Hepatocyte (in vitro differentiated cells): ENCODE measurements around the gene ZMIZ1. TPM values are rescaled to one million over a fixed set of nuclear protein-coding genes. Genes with fewer than 3 reads are reported as not detected.

Experiments
- DNase-seq: peaks from one replicate; pipeline ENCODE4 v3.0.0-alpha.2; 2016; ENCODE audit warnings: low spot score
- H2AFZ ChIP-seq: fragments of 200-600 bp; sonication (generic); 2 replicates; pipeline ENCODE4 v1.6.0; 2016; ENCODE audit warnings: antibody characterized with exemption, mild to moderate bottlenecking
- H3K27ac ChIP-seq: fragments of 200-600 bp; sonication (generic); 2 replicates; pipeline ENCODE4 v1.5.1; 2016; ENCODE audit warnings: mild to moderate bottlenecking
- H3K27me3 ChIP-seq: fragments of 200-600 bp; sonication (generic); 2 replicates; pipeline ENCODE4 v1.6.1; 2016
- H3K36me3 ChIP-seq: fragments of 200-600 bp; sonication (generic); replicated peaks from 2 replicates; pipeline ENCODE4 v1.5.1; 2016; ENCODE audit warnings: low read depth; ENCODE audit not compliant: insufficient read depth
- H3K4me1 ChIP-seq: fragments of 200-600 bp; sonication (generic); 2 replicates; pipeline ENCODE4 v1.5.1; 2016; ENCODE audit warnings: mild to moderate bottlenecking, moderate library complexity; ENCODE audit not compliant: insufficient read depth
- H3K4me2 ChIP-seq: fragments of 200-600 bp; sonication (generic); 2 replicates; pipeline ENCODE4 v1.6.0; 2016
- H3K4me3 ChIP-seq: fragments of 200-600 bp; sonication (generic); 2 replicates; pipeline ENCODE4 v1.5.1; 2016; ENCODE audit warnings: mild to moderate bottlenecking
- H3K79me2 ChIP-seq: fragments of 200-600 bp; sonication (generic); 2 replicates; pipeline ENCODE4 v1.6.0; 2017; ENCODE audit warnings: mild to moderate bottlenecking
- H3K9me2 ChIP-seq: fragments of 200-600 bp; sonication (generic); replicated peaks from 2 replicates; pipeline ENCODE4 v1.6.0; 2017; ENCODE audit warnings: mild to moderate bottlenecking; ENCODE audit not compliant: insufficient read depth
- H3K9me3 ChIP-seq: fragments of 200-600 bp; sonication (generic); 2 replicates; pipeline ENCODE4 v1.5.1; 2016; ENCODE audit warnings: low read depth, mild to moderate bottlenecking
- H4K20me1 ChIP-seq: fragments of 200-600 bp; sonication (generic); 2 replicates; pipeline ENCODE4 v1.6.0; 2016; ENCODE audit warnings: mild to moderate bottlenecking; ENCODE audit not compliant: insufficient read depth, poor library complexity, severe bottlenecking
- EZH2 ChIP-seq: fragments of 200-600 bp; sonication (generic); IDR thresholded peaks from 2 replicates; pipeline ENCODE4 v1.6.1; 2016; ENCODE audit warnings: antibody characterized with exemption, mild to moderate bottlenecking, borderline replicate concordance
- EZH2phosphoT487 ChIP-seq: fragments of 200-600 bp; sonication (generic); IDR thresholded peaks from one replicate; pipeline ENCODE4 v1.6.1; 2018; ENCODE audit warnings: antibody characterized with exemption, mild to moderate bottlenecking, low read depth, moderate library complexity; ENCODE audit not compliant: unreplicated experiment, severe bottlenecking
- WGBS: methylation state at CpG from one replicate; pipeline ENCODE4 v1.1.6; 2016; ENCODE audit warnings: low lambda C conversion rate; ENCODE audit errors: missing lambda C conversion rate; 5-methylcytosine and 5-hydroxymethylcytosine counted together
- polyA plus RNA-seq: library from polyadenylated mRNA; unstranded; fragments of >200 nt; fragmentation: Nextera tagmentation; extraction: Ambion mirVana; gene quantifications from 2 replicates; pipeline ENCODE4 v1.2.1, GENCODE V29; 2016
- total RNA-seq: library from RNA; depleted of rRNA; stranded (reverse); fragments of >200 nt; gene quantifications from 2 replicates; pipeline ENCODE4 v1.2.3, GENCODE V29; 2014
- TF ChIP-seq, protein P1 (sequence below): fragments of 200-600 bp; sonication (generic); IDR thresholded peaks from 2 replicates; pipeline ENCODE4 v1.5.1; 2016; ENCODE audit warnings: antibody characterized with exemption, mild to moderate bottlenecking; ENCODE audit not compliant: poor library complexity

ZMIZ1 gene
- total and polyA plus RNA-seq, 2 experiments from 2014 or later = 30.9 to 32.4 TPM

DNA sequence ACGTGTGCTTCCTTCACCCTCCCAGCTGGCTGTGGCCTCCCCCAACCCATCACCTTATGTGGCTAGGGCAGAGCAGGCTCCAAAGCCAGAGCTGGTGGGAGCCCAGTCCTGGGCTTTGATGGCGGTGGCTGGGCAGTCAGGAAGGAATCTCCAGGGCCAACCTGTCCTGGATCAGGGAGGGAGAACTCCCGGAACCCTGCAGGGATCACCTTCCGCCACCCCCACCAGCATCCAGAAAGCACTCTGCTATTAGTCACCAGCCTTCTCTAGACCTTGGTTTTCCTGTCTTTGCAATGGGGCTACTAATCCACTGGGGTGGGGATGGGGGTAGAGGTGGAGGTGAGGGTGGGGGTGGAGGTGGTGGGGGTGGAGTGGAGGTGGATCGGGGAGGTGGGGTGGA, 139.0 kb downstream of the ZMIZ1 start:
- H3K4me3 ChIP-seq = no peak overlapping the region
- no peak for DNase-seq
- no peaks in the 10 kb centered on the region for H3K9me3 ChIP-seq
- no peak overlapping the region for H3K27ac ChIP-seq
- WGBS = 91% methylated on average over 4 of the region's 5 CpGs
- no peaks in the 10 kb centered on the region for H3K27me3 ChIP-seq
- TF ChIP-seq EZH2 (no peak), EZH2phosphoT487 (no peak)
- TF ChIP-seq, protein P1, sequence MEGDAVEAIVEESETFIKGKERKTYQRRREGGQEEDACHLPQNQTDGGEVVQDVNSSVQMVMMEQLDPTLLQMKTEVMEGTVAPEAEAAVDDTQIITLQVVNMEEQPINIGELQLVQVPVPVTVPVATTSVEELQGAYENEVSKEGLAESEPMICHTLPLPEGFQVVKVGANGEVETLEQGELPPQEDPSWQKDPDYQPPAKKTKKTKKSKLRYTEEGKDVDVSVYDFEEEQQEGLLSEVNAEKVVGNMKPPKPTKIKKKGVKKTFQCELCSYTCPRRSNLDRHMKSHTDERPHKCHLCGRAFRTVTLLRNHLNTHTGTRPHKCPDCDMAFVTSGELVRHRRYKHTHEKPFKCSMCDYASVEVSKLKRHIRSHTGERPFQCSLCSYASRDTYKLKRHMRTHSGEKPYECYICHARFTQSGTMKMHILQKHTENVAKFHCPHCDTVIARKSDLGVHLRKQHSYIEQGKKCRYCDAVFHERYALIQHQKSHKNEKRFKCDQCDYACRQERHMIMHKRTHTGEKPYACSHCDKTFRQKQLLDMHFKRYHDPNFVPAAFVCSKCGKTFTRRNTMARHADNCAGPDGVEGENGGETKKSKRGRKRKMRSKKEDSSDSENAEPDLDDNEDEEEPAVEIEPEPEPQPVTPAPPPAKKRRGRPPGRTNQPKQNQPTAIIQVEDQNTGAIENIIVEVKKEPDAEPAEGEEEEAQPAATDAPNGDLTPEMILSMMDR = no peak
- peaks cover 1% of the 10 kb centered on the region for H3K79me2 ChIP-seq
- H3K4me1 ChIP-seq = no peaks in the 10 kb centered on the region
- H3K9me2 ChIP-seq = no peaks in the 10 kb centered on the region
- H3K36me3 ChIP-seq = no peaks in the 10 kb centered on the region
- no peak overlapping the region for H2AFZ ChIP-seq
- no peak overlapping the region for H3K4me2 ChIP-seq
- H4K20me1 ChIP-seq = peaks cover 6% of the 10 kb centered on the region

DNA sequence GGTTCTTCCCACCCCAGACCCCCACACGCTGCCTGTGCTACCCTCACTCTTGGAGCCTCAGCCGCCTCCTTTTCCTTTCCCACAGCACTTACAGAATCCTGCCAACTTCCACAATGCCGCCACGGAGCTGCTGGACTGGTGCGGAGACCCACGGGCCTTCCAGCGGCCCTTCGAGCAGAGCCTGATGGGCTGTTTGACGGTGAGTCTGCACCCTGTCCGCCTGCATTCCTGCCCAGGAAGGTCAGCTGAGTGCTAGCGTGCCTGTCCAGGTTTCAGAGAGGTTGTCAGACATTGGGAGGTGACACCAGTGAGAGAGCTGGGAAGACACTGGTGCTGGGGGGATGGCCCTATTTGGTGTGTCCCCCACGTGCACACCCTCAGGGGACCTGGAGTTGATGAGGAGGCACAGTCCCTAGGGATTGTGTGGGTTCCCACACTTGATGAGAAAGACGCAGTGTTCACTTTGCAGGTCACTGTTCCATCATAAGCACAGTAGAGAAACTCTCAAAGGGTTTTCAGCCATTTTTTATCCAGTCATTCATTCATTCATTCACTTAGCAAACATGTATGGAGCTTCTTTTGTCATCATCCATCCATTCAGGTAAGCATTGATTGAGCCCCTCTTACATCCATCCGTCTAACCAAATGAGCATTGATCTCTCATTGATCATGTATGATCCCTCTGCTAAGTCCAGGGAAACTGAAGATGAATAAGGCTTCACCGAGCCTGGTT, 139.7 kb downstream of the ZMIZ1 start:
- H3K4me1 ChIP-seq = no peaks in the 10 kb centered on the region
- no peak overlapping the region for H3K4me3 ChIP-seq
- no peak overlapping the region for H3K4me2 ChIP-seq
- WGBS = 86% methylated on average over 15 of the region's 15 CpGs
- H3K9me3 ChIP-seq = no peaks in the 10 kb centered on the region
- H3K79me2 ChIP-seq = no peaks in the 10 kb centered on the region
- no peak for DNase-seq
- H3K27ac ChIP-seq = no peak overlapping the region
- H3K9me2 ChIP-seq = no peaks in the 10 kb centered on the region
- no peaks in the 10 kb centered on the region for H3K27me3 ChIP-seq
- H2AFZ ChIP-seq = no peak overlapping the region
- peaks cover 4% of the 10 kb centered on the region for H4K20me1 ChIP-seq
- TF ChIP-seq EZH2phosphoT487 (no peak), EZH2 (no peak)
- TF ChIP-seq, protein P1 = no peak
- no peaks in the 10 kb centered on the region for H3K36me3 ChIP-seq

DNA sequence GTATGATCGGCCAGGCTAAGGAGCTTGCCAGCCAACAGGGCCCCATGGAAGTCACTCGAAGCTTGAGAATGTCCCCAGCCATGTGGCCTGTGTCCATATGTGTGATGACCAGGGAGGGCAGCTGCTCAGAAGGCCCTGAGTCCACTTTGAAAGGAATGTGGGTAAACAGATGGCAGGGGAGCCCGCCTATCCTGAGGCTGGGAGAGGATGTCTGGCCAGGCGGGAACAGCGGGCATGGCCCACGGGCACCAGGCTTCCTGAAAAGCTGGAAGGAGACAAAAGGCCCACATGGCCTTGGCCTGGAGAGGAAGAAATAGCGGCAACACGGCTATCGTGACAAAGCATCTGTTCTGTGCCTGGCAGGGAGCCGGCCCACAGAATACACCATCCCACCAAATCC, 140.6 kb downstream of the ZMIZ1 start:
- H3K36me3 ChIP-seq = no peaks in the 10 kb centered on the region
- H3K4me2 ChIP-seq = no peak overlapping the region
- no peak overlapping the region for H3K4me3 ChIP-seq
- 96% methylated on average over 10 of the region's 10 CpGs for WGBS
- no peaks in the 10 kb centered on the region for H3K9me3 ChIP-seq
- no peak for DNase-seq
- no peak overlapping the region for H2AFZ ChIP-seq
- H3K9me2 ChIP-seq = no peaks in the 10 kb centered on the region
- TF ChIP-seq EZH2phosphoT487 (no peak), EZH2 (no peak)
- TF ChIP-seq, protein P1 = no peak
- no peaks in the 10 kb centered on the region for H3K79me2 ChIP-seq
- no peaks in the 10 kb centered on the region for H3K27me3 ChIP-seq
- H3K27ac ChIP-seq = no peak overlapping the region
- no peaks in the 10 kb centered on the region for H4K20me1 ChIP-seq
- H3K4me1 ChIP-seq = no peaks in the 10 kb centered on the region
